CD4-positive, alpha-beta T cell (primary cell): ENCODE results near the gene CLDN3. TPM values are rescaled to one million over a fixed set of nuclear protein-coding genes. Genes with fewer than 3 reads are reported as not detected.

ENCODE experiments used
- ATAC-seq: fragments of 200-7000 bp; cut with Tn5 transposase; one replicate; pipeline ENCODE4 v1.10.0; 2022; ENCODE audit warnings: mild to moderate bottlenecking; ENCODE audit not compliant: poor library complexity
- CTCF ChIA-PET: fragments of 350-600 bp; sonication (Branson Sonifier 250); formaldehyde crosslinking; loops from one replicate; lab custom pipeline; 2021; ENCODE audit warnings: antibody characterized with exemption, inconsistent platforms; lab: Charles Lee
- POLR2A ChIA-PET: fragments of 350-600 bp; sonication (Branson Sonifier 250); formaldehyde crosslinking; loops from one replicate; lab custom pipeline; 2021; ENCODE audit warnings: antibody characterized with exemption, inconsistent platforms; lab: Charles Lee
- DNase-seq, 14 experiments: peaks; one replicate each; pipeline ENCODE4 v3.0.0-alpha.2; 2013 to 2020; ENCODE audit warnings: mixed read lengths in 2 of 14
- H3K27ac ChIP-seq, 2 donors: one replicate each; pipeline versions ENCODE4 v1.5.1 to v1.7.0; 2013; ENCODE audit warnings: low read length in 2 of 2, low read depth in 1 of 2, mild to moderate bottlenecking in 1 of 2
- H3K27me3 ChIP-seq, 2 experiments: 1 replicate in 1 of 2; 2 replicates in 1 of 2; pipeline versions ENCODE4 v1.6.1 to v1.7.0; 2013; ENCODE audit warnings: low read length in 2 of 2, control low read depth in 1 of 2, mild to moderate bottlenecking in 1 of 2, moderate library complexity in 1 of 2; ENCODE audit not compliant: insufficient read depth in 2 of 2, control insufficient read depth in 1 of 2
- H3K36me3 ChIP-seq: one replicate; pipeline ENCODE4 v1.6.1; 2013; ENCODE audit warnings: low read length, control low read depth; ENCODE audit not compliant: insufficient read depth
- H3K4me1 ChIP-seq: one replicate; pipeline ENCODE4 v1.6.1; 2013; ENCODE audit warnings: low read length, control low read depth; ENCODE audit not compliant: insufficient read depth
- H3K4me3 ChIP-seq: one replicate; pipeline ENCODE4 v1.5.1; 2013; ENCODE audit warnings: mild to moderate bottlenecking, low read length, moderate library complexity
- H3K9me3 ChIP-seq, 2 experiments: 1 replicate in 1 of 2; 2 replicates in 1 of 2; pipeline versions ENCODE4 v1.6.1 to v1.7.0; 2013; ENCODE audit warnings: low read length in 2 of 2, mild to moderate bottlenecking in 2 of 2, control low read depth in 1 of 2, moderate library complexity in 1 of 2; ENCODE audit not compliant: control insufficient read depth in 1 of 2, insufficient read depth in 1 of 2
- H3K27ac Mint-ChIP-seq: one replicate; pipeline ENCODE4 v1.8.0; 2020; ENCODE audit warnings: mixed read lengths
- H3K27me3 Mint-ChIP-seq: one replicate; pipeline ENCODE4 v1.8.0; 2021; ENCODE audit warnings: mixed read lengths
- H3K36me3 Mint-ChIP-seq: one replicate; pipeline ENCODE4 v1.8.0; 2021; ENCODE audit warnings: low read depth, mixed read lengths
- H3K4me1 Mint-ChIP-seq: one replicate; pipeline ENCODE4 v1.8.0; 2021; ENCODE audit warnings: low read depth, mixed read lengths
- H3K4me3 Mint-ChIP-seq: one replicate; pipeline ENCODE4 v1.8.0; 2020; ENCODE audit warnings: mild to moderate bottlenecking, mixed read lengths
- H3K9me3 Mint-ChIP-seq: one replicate; pipeline ENCODE4 v1.8.0; 2020; ENCODE audit warnings: mixed read lengths
- intact Hi-C, 2 experiments: fragments of 100-400 bp; cut with DNase I in 1 of 2; cut with micrococcal nuclease in 1 of 2; formaldehyde crosslinking; loops; one replicate each; pipeline versions ENCODE4 v1.15.1 to v1.9.0; 2023 to 2025; cut with DNase I, micrococcal nuclease
- polyA plus RNA-seq, 2 donors: library from polyadenylated mRNA; unstranded; fragments of 120-200 nt; gene quantifications; one replicate each; pipeline ENCODE4 v1.2.1, GENCODE V29; 2013
- total RNA-seq, 174 experiments: library from RNA in 2 of 174; stranded (reverse) in 2 of 174; gene quantifications; one replicate each; pipeline ENCODE4 v1.2.3 and lab custom pipeline; 2021 to 2026
- TF ChIP-seq, protein P1 (sequence below): fragments of 200-600 bp; IDR thresholded peaks from one replicate; pipeline ENCODE4 v1.8.0; 2022; ENCODE audit warnings: antibody characterized with exemption, mild to moderate bottlenecking

Gene CLDN3, protein sequence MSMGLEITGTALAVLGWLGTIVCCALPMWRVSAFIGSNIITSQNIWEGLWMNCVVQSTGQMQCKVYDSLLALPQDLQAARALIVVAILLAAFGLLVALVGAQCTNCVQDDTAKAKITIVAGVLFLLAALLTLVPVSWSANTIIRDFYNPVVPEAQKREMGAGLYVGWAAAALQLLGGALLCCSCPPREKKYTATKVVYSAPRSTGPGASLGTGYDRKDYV
- total RNA-seq (not detected), total RNA-seq (lab: John Stamatoyannopoulos, UW) (0 to 0.08 (median 0) reads per million in 172 experiments)
- polyA plus RNA-seq (2013, experiment 1 of 2), result not detected
- not detected for polyA plus RNA-seq (2013, experiment 2 of 2)

DNA sequence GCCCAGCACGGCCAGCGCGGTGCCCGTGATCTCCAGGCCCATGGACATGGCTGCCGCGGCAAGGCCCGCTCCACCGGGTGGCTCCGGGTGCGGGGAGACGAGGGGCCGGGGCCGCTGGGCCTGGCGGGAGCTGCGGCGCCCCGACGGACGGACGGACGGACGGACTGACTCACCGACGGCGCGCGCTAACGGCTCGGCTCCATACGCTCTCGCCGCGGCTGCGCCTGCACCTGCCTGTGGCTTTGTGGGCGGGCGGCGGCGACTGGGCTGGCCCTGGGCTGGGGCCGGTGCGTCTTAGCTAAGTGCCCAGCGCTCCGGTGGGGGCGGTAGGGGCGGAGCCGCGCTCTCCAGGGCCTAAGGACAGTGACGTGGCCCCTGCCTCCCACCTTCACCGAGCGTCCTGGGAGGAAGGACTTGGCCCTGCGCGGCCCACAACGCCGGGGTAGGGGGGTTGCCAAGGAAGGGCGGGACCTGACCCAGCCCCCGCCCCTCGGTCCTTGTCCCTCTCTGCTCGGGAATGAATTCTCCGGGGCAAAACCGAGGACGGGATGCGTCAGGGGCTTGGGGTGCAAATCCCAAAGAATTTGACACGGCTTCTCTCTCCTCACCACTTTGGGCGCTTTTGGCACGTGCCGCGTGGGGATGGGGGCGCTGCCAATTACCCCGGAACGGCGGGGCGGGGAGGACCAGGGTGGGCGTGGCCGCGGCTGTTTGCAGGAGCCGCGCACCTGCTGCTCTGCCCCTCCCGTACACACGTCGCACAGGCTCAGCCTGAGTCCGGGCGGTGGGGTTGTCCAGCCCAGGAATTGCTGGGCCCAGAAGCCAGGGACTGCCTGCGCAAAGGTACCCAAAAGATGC lies at the start of gene CLDN3:
Gene CLDN3 (minus strand): TSS at position 269 of the 858 bp plus-strand sequence. CDS start 221 bp downstream, at position 48.
- Mint-ChIP-seq H3K4me3 (peak within 1 kb of the TSS; percentile 30), H3K9me3 (no peaks in the 10 kb centered on the region), H3K36me3 (no peaks in the 10 kb centered on the region), H3K27ac (no peak within 1 kb of the TSS), H3K4me1 (no peaks in the 10 kb centered on the region), H3K27me3 (peaks cover 55% of the 10 kb centered on the region)
- POLR2A ChIA-PET, result no interaction called here
- peaks cover 8% of the 10 kb centered on the region for H3K4me1 ChIP-seq
- intact Hi-C loops, result no loop called here
- H3K36me3 ChIP-seq, result no peaks in the 10 kb centered on the region
- TF ChIP-seq, protein P1, sequence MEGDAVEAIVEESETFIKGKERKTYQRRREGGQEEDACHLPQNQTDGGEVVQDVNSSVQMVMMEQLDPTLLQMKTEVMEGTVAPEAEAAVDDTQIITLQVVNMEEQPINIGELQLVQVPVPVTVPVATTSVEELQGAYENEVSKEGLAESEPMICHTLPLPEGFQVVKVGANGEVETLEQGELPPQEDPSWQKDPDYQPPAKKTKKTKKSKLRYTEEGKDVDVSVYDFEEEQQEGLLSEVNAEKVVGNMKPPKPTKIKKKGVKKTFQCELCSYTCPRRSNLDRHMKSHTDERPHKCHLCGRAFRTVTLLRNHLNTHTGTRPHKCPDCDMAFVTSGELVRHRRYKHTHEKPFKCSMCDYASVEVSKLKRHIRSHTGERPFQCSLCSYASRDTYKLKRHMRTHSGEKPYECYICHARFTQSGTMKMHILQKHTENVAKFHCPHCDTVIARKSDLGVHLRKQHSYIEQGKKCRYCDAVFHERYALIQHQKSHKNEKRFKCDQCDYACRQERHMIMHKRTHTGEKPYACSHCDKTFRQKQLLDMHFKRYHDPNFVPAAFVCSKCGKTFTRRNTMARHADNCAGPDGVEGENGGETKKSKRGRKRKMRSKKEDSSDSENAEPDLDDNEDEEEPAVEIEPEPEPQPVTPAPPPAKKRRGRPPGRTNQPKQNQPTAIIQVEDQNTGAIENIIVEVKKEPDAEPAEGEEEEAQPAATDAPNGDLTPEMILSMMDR, result no peak
- ATAC-seq, result no peak
- CTCF ChIA-PET, result no interaction called here
- no peak within 1 kb of the TSS for H3K27ac ChIP-seq
- peaks cover 0 to 20% of the 10 kb centered on the region in 2 experiments for H3K9me3 ChIP-seq
- H3K4me3 ChIP-seq, result peak within 1 kb of the TSS; percentile 26
- H3K27me3 ChIP-seq, result peaks cover 36 to 53% of the 10 kb centered on the region in 2 experiments
- DNase-seq, result peak in 4 of 14 experiments; percentile 2 to 18 (median 16)

DNA sequence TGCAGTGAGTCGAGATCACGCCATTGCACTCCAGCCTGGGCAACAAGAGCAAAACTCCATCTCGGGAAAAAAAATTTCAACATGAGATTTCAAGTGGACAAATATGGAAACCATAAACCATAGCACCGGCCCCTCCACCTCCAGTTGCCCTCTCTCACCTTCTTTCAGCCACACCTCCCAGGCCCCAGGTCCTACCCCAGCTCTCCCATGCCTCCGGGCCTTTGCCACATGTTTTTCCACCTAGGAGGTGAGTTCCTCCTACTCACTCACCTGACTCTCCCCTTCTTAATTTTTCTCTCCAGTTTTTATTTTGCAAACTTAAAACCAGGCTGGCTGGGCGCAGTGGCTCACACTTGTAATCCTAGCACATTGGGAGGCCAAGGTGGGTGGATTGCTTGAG lies 47.1 kb upstream of the CLDN3 start:
- H3K27ac ChIP-seq, result no peak overlapping the region
- TF ChIP-seq, protein P1, result no peak
- CTCF ChIA-PET, result no interaction called here
- peaks cover 11 to 17% of the 10 kb centered on the region in 2 experiments for H3K9me3 ChIP-seq
- H3K36me3 ChIP-seq, result no peaks in the 10 kb centered on the region
- H3K27me3 ChIP-seq, result peaks cover 0 to under 1% of the 10 kb centered on the region in 2 experiments
- no peaks in the 10 kb centered on the region for H3K36me3 Mint-ChIP-seq
- ATAC-seq (no peak), DNase-seq (no peak)
- H3K27ac Mint-ChIP-seq, result no peak overlapping the region
- POLR2A ChIA-PET, result no interaction called here
- no peak overlapping the region for H3K4me3 ChIP-seq
- H3K4me1 Mint-ChIP-seq, result no peaks in the 10 kb centered on the region
- no peak overlapping the region for H3K4me3 Mint-ChIP-seq
- H3K27me3 Mint-ChIP-seq, result peaks cover 5% of the 10 kb centered on the region
- no peaks in the 10 kb centered on the region for H3K4me1 ChIP-seq
- intact Hi-C loops, result no loop called here
- no peaks in the 10 kb centered on the region for H3K9me3 Mint-ChIP-seq

DNA sequence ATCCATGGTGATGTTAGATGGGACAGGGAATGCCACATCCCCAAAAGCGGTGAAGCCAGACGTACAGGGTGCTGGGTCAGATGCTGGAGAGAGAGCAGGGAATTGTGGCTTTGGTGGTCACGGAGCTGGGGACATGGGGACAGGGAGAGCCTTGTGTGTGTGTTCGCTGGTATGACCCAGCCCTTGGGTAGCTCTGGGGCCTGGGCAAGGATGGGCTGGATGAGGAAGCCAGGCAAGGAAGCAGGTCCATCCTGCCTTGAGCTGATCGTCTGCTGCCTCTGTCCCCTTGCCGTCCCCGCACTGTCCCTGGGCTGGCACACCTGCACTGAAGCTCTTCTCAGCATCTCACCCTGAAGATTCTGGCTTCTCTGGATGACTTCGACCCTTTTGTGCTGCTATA lies 45.4 kb upstream of the CLDN3 start:
- Mint-ChIP-seq H3K9me3 (no peaks in the 10 kb centered on the region), H3K4me3 (no peak overlapping the region), H3K27ac (no peak overlapping the region), H3K36me3 (no peaks in the 10 kb centered on the region), H3K4me1 (no peaks in the 10 kb centered on the region), H3K27me3 (peaks cover 9% of the 10 kb centered on the region)
- ChIA-PET CTCF (no interaction called here), POLR2A (no interaction called here)
- intact Hi-C loops, result no loop called here
- Histone ChIP-seq H3K4me1 (peaks cover 4% of the 10 kb centered on the region), H3K9me3 (peaks cover 11 to 21% of the 10 kb centered on the region in 2 experiments), H3K27ac (no peak overlapping the region), H3K4me3 (no peak overlapping the region), H3K36me3 (no peaks in the 10 kb centered on the region), H3K27me3 (peaks cover 0 to 4% of the 10 kb centered on the region in 2 experiments)
- DNase-seq (no peak), ATAC-seq (no peak)
- TF ChIP-seq, protein P1, result no peak
